NCI-H2196 treated with DMSO at 0.1 percent for 48 hours (cell line): Measurements from ENCODE around the gene NAPSA.
A peak's percentile ranks its signal among the peaks of the same experiment; 100 is the strongest.
"Not testable (repeated sequence)": the region's sequence is repeated elsewhere in the genome, so short reads cannot be mapped to it uniquely, and the experiment has no call there.

ENCODE experiments used
- DNase-seq: peaks from one replicate; lab custom pipeline; 2025; ENCODE audit not compliant: unreplicated experiment; lab: John Stamatoyannopoulos, UW

NAPSA gene

DNA sequence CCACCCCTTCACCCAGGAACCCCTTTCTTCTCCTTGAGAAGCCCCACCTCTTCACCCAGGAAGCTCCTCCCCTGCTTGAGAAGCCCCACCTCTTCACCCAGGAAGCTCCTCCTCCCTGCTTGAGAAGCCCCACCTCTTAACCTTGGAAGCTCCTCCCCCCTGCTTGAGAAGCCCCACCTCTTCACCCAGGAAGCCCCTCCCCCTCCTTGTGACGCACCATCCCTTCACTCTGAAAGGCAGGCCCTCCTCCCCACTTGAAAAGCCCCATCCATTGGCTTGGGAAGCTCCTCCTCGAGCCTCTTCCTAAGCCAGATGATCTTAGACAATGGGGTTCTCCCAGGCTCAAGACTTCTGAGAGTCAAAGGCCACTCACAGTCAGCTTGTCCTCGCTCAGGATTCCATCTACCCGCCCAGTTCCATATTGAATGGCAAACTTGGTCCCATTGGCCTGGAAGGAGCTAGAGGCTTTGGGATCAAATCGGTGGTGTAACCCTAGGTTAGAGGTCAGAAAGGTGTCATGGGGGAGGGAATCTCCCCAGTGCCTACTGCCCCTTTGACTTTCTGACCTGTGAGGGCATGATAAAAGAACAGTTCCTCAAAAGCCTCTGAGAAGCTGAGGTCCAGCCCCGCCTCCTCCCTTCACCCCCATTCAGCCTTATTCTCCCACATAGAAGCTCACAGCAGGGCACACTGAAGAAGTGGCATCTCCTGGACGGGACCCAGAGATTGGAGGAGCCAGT lies 4.0 kb downstream of the NAPSA start:
- DNase-seq: no peak

DNA sequence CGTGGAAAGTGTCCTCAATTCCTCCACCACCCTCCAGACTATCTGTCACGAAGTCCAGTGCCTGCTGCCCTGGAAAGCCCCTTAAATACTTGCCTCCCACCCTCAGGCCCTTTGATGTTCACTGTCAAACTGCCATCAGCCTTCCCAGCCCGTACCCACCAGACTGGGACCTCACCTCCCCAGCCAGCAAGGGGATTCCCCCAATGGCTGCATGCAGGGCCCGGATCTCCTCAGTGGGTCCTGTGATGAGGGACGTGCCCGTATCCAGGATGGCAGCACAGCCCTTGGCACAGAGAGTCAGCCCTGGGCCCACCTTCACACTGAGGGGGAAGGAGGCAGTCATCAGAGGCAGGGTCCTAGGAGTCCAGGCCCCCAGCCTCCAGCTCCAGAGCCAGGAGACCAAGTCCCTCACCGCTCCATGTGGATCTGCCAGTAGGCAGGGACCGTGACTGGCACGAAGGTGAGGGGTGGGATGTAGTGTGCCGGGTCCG lies 6.1 kb downstream of the NAPSA start:
- no peak for DNase-seq

DNA sequence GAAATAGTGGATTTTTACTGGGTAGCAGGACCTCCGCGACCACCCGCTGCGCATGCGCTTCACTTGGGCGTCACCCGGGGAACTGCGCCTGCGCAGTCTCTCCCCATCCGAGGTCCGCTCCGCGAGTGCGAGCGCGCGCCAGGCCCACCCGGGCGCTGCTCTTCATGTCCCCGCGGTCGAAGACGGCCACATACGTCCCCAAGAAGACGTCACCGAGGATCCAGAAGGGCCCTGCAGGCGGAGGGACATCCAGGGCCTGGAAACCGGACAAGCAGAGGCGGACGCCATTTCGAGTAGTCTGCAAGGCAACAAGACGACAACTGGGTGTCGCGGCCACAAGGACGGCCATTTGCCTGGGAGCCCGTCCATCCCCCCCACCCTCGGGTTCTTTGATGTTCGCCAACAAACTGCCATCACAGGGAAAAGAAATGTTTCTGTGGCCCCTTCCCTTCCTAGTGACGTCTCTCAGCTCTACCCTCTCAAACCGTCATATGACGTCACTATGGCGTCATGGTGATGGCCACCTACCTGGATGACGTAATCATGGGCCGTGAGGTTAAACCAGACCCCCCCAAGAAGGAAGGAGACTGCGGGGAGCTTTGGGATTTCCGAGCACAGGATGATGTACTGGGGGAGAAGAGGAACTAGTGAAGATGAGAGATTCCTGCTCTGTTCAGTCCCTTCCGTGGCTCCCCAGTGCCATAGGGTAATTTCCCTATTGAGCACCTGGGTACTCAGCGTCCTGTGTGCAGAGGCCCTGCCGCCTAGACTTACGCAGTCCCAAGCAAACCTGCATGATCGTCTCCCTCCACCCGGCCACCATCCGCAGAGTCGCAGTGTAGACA lies 6.7 kb downstream of the NAPSA start:
- peak; percentile 78 for DNase-seq

DNA sequence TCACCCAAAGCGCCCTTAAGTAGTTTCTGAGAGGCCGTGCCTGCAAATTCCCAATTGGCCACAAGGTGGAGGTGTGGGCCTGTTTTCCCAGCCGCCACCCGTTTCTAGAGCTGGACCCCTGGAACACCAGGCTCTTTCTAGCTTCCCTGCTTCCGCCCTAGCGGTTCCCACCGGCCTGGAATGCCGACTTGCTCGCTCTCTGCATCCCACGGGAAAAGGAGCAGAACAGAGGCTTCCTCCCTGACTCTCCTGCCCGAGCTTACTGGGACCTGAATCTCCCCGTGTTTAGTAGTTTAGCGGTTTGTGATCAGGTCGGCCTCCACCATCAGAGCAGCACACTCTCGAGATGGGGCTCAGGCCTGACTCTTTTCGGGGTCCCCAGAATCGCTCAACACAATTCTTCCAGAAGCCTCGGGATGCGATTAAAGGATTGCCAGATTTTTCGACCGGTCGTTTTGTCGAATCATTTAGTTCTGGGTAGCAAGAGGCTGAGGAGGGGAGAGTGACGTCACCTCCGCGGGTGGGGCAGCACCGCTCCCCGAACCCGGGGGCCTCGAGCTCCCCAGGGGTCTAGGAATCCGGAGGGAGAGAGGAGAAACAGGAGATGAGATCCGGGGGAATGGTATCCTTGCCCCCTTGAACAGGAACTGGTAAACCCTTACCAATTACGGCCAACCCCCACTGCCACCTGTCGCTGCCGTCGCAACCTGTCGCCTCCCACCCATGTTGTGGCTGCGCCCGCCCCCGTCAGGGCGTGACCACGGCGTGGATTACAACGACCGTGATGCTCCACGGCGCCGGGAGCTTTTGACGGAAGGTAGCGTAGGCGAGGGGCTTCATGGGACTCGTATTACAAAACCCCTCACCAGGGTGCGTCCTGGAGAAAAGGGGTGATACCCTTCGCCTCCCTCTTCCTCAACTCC lies 8.0 kb downstream of the NAPSA start:
- DNase-seq: peak; percentile 67

DNA sequence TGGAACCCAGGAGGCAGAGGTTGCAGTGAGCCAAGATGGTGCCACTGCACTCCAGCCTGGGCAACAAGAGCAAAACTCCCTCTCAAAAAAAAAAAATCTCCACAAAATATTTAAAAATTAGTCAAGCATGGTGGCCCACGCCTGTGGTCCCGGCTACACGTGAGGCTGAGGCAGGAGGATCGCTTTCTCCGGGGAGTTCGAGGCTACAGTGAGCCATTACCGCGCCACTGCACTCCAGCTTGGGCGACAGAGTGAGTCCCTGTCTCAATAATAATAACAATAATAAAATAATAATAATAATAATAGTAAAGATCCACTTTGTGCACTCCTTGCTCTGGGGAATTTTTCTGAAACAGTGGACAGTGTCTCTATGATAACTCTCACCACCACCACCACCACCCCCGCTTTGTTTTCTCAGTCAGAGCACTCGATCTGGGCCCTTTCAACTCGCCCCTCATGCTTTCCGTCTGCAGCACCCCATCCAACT lies 8.7 kb downstream of the NAPSA start:
- no peak for DNase-seq

DNA sequence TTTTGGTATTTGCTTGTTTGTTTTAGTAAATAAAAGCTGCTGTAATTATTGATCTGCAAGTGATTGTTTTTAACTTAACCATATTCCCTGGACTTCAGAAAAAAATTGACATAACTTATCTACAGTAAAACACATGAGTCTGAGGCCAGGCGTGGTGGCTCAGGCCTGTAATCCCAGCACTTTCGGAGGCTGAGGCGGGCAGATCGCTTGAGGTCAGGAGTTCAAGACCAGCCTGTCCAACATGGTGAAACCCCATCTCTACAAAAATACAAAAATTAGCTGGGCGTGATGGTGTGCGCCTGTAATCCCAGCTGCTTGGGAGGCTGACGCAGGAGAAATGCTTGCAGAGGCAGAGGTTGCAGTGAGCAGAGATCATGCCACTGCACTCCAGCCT lies 12.0 kb downstream of the NAPSA start:
- not testable (repeated sequence) for DNase-seq

DNA sequence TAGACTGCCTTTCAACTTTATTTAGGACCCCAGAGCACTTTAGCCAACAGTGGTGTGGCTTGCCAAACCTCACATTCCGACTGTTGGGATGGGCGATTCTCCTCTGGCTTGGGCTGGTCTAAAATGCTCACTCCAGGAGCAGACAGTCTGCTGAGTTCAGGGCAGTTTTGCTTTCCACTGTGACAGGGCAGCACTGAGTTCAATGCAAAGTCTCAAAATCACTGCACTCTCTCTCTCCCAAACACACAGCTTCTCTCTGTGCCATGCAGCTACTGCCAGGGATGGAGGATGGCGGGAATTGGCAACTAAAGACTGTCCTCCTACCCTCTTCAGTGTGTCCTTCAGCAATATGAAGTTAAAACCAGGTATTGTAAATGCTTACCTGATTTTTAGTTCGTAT lies 13.2 kb downstream of the NAPSA start:
- DNase-seq: no peak

DNA sequence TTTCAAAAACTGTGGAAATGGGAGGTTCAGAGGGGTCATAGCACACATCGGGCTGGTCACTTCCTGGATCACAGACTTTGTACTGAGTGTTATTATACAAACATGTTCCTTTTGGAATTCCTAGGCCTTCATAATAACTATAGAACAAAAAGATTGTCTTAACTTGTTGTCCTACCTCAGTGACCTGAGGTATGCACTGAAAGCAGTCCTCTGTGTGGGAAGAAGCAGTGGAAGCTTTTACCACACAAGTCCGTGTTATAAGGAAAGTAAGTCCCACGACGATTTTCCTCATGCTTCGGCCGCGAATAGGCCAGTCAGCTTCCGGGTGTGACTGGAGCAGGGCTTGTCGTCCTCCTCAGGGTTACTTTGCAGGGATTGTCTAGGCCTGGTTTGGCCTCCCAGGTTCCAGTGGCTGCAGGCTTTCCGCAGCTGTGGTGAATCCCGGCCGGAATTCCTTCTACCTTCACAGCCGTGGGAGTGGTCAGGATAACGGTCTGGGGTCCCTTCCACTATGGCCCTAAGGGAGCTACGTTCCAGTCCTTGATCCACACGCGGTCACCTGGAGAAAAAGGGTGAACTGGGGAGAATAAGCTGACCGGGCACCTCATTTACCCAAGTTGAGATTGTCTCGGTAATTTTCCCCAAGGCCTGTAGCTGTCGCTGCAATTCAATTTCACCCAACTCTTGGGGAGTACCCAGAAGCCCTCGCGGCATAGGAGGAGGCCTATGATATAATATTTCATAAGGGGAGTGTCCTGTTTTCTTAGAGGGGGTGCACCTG lies 16.0 kb downstream of the NAPSA start:
- DNase-seq: no peak

DNA sequence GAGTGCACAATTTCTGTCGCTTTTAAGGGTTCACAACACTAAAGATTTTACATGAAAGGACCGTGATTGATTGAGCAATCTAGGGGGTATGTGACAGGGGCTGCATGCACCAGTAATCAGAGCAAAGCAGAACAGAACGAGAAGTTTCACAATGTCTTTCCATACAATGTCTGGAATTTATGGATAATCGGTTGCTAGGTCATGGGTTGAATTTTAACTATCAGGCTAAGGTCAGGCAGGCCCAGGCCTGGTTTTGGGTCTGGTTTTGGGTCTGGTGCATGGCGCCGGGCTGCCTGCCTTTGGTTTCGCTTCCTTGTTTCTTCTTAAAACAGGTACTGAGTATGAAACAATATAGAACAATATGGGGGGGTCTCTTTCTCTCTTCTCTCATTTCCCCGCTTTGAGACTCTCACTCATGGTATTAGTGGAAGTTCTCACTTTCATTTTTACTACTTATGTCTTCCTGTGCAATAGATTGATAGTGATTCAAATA lies 18.3 kb downstream of the NAPSA start:
- not testable (repeated sequence) for DNase-seq

DNA sequence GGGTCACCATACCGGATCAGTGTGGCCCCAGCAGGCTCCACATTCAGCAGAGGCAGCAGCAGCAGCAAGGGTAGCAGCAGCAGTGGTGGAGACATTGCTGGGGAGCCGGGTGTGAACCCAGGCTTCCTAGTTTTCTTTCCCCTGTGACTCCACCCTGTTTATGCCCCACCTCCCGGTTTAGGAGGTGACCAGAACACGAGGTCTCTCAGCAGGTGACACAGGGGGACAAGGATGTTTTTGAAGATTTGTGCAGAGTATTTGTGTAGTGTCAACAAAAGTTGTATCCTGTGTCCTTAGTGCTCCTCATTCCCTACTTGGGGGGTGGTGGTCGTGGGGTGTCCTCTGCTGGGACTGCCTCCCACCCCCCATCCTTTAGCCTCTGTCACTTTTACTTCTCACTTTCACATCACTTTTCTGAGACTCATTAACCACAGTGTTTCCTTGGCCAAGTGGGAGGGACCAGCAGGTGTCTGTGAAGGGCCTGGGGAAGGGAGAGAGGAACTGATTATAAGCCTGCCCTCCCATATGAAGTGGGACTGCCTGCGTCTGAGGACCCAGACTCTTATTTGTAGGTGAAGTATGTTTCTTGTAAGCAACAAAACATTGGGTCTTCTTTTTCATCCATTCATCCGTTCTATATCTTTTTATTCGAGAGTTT lies 20.6 kb downstream of the NAPSA start:
- no peak for DNase-seq

DNA sequence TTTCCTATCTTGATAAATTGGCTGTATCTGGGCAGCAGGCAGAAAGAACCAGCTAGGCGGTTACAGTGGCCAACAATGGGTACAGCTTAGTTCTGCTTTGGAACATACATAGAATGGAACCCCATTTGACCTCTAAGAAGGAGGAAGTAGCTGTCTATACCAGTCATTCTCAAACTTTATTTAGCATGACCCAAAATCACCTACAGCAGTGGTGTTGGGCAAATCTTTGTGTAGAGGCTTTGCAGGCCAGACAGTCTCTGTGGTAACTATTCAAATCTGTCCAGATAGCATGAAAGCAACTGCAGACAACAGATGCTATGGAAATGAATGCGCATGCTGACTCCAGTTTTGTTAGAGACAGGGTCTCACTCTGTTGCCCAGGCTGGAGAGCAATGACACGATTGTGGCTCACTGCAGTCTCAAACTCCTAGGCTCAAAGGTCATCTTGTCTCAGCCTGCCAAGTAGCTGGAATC lies 24.3 kb downstream of the NAPSA start:
- no peak for DNase-seq

DNA sequence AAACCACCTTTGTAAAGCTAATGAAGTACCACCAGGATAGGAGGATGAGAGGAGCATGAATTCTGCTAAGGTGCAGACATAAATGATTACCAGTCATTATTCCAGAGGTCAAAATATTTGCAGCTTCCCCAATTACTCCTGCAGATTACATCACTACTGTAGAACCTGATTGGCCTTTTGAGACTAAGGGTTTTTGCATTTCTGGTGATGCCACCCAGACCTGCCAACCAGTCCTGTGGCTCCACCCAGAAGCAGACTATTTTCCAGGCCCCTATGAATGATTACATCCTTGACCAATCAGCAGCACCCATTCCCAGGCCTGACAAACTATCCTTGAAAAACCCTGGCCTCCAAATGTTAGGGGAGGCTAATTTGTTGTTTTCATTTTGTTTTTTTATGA lies 25.1 kb downstream of the NAPSA start:
- no peak for DNase-seq

DNA sequence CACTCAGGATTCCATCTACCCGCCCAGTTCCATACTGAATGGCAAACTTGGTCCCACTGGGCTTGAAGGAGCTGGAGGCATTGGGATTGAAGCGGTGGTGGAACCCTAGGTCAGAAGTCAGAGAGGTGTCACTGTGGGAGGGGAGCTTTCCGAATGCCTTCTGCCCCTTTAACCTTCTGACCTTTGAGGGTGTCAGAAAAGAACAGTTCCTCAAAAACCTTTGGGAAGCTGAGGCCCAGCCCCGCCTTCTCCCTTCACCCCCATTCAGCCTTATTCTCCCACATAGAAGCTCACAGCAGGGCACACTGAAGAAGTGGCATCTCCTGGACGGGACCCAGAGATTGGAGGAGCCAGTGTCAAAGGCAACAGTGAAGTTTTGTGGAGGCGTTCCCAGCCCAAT lies 28.4 kb downstream of the NAPSA start:
- not testable (repeated sequence) for DNase-seq

DNA sequence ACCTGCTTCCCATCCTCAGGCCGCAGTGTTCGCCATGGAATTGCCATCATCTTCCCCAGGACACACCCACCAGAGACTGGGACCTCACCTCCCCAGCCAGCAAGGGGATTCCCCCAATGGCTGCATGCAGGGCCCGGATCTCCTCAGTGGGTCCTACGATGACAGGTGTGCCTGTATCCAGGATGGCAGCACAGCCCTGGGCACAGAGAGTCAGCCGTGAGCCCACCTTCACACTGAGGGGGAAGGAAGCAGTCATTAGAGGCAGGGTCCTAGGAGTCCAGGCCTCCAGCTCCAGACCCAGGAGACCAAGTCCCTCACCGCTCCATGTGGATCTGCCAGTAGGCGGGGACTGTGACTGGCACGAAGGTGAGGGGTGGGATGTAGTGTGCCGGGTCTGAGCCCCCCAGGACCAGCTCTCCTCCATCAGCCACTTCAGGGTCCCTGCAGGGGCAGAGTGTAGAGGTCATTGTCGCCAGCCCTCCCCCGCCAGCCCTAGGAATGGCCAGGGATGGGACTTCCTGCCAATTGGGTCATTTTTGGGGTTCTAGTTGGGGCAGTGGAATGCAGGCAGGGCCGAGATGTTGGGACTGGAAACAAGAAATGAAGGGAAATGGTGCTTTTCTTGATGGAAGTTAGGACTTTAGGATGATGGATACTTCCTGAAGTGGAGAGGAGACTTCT lies 30.6 kb downstream of the NAPSA start:
- no peak for DNase-seq

DNA sequence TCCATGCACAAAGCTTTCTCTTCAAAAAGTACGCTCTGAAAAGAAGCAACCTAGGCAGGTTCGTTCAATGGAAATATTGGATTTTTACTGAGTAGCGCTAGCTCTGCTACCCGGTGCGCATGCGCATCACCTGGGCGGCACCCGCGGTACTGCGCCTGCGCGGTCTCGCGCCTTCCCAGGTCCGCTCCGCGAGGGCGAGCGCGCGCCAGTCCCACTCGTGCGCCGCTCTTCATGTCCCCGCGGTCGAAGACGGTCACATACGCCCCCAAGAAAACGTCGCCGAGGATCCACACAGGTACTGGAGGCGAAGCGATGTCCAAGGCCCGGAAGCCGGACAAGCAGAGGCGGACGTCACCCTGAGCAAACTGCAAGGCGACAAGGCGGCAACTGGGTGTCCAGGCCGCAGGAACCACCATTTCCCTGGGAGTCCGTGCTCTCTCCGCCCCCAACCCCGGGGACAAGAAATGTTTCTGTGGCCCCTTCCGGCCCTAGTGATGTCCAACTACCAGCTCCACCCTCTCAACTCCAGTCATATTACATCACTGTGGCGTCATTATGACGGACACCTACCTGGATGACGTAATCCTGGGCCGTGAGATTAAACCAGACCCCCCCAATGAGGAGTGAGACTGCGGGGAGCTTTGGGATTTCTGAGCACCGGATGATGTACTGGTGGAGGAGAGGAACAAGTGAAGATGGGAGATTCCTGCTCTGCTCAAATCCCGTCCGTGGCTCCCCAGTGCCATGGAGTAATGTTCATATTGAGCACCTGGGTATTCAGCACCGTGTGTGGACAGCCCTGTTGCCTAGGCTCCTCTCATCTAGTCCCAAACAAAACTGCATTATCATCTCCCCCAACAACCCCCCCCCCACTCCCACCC lies 31.5 kb downstream of the NAPSA start:
- DNase-seq: peak; percentile 82

DNA sequence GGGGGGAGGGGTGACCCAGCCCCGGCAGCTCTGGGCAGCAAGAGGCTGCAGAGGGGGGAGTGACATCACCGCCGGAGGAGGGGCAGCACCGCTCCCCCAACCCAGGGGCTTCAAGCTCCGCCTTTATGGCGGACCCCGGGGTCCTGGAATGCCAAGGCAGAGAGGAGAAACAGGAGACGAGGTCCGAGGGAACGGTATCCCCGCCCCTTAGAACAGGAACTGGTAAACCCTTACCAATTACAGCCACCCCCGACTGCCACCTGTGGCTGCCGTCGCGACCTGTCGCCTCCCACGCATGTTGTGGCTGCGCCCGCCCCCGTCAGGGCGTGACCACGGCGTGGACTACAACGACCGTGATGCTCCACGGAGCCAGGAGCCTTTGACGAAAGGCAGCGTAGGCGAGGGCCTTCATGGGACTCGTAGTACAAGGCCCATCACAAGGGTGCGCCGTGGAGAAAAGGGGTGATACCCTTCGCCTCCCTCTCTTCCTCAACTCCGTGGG lies 32.2 kb downstream of the NAPSA start:
- peak; percentile 82 for DNase-seq

DNA sequence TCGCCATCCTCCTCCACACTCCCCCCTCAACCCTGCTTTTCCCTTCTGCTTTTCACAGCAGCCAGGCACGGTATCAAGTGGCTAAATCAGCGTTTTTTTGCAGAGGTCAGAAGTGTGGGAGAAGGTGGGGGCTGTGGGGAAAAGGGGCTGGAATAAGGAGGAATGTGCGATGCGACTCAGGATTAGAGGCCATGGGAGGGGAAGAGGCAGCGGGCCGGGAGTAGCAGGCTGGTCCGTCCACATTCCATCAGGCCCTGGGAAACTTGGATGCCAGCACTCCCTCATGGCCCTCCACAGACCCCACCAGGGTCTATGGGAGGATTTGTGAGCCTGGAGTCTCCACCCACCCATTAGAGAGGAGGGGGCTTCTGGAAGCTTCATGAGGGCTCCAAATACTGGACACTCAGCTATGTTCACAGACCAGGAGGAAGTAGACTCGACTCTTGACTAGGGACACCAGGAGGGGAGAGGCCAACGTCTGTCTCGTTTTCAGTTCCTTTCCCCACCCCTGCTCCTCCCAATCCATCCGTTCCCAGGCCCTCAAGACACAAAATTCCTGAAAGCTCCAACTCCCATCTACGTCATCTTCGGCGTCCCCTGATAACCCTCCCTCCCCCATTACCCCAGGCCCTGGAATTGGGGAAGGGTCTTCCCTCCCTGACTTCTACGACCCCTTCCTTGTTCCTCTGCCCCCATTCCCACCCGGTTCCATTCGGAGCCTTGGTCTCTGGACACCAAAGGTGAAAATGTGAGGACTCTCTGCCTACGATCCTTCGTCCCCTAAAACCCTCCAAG lies 33.0 kb downstream of the NAPSA start:
- no peak for DNase-seq
